ENCODE data around the gene CEP135.

Gene CEP135

GRCh38 chr4:55947912-55948725 lies 626 bp upstream of the CEP135 start:
- DNase-seq (ENCODE audit: low spot score) (no peak), ATAC-seq (ENCODE audit: low read depth) (peak; percentile 77)
- Histone ChIP-seq H3K27me3 (ENCODE audit: insufficient read depth, poor library complexity, severe bottlenecking) (no peaks in the 10 kb centered on the region), H3K4me3 (ENCODE audit: severe bottlenecking) (peak overlapping the region; percentile 77), H3K9me3 (ENCODE audit: severe bottlenecking) (no peaks in the 10 kb centered on the region), H3K27ac (ENCODE audit: poor library complexity, severe bottlenecking) (peak overlapping the region; percentile 97), H3K4me1 (ENCODE audit: insufficient read depth, poor library complexity, severe bottlenecking) (peaks cover 24% of the 10 kb centered on the region), H3K36me3 (ENCODE audit: low read depth) (peaks cover 18% of the 10 kb centered on the region)
- TF ChIP-seq, protein P1, sequence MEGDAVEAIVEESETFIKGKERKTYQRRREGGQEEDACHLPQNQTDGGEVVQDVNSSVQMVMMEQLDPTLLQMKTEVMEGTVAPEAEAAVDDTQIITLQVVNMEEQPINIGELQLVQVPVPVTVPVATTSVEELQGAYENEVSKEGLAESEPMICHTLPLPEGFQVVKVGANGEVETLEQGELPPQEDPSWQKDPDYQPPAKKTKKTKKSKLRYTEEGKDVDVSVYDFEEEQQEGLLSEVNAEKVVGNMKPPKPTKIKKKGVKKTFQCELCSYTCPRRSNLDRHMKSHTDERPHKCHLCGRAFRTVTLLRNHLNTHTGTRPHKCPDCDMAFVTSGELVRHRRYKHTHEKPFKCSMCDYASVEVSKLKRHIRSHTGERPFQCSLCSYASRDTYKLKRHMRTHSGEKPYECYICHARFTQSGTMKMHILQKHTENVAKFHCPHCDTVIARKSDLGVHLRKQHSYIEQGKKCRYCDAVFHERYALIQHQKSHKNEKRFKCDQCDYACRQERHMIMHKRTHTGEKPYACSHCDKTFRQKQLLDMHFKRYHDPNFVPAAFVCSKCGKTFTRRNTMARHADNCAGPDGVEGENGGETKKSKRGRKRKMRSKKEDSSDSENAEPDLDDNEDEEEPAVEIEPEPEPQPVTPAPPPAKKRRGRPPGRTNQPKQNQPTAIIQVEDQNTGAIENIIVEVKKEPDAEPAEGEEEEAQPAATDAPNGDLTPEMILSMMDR (IDR thresholded peaks at IDR 0.05; ENCODE audit: poor library complexity, severe bottlenecking): no peak

DNA sequence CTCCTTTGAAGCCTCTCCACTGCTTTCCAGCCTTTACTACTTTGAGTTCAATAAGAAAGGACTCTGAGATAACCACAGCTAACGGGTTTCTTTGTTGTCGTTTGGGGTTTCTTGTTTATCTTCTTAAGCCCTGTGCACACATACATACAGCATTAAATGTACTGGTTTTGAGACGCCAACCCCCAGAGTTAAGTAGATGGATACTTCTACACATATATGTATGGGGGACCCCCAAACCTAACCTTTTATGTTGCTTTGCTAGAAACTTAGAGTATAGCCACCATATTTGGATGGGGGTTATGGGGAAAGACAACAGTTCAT lies 697 bp downstream of the CEP135 start:
- Histone ChIP-seq H3K9me3 (ENCODE audit: severe bottlenecking) (no peaks in the 10 kb centered on the region), H3K27ac (ENCODE audit: poor library complexity, severe bottlenecking) (peak overlapping the region; percentile 97), H3K4me3 (ENCODE audit: severe bottlenecking) (peak overlapping the region; percentile 77), H3K4me1 (ENCODE audit: insufficient read depth, poor library complexity, severe bottlenecking) (peaks cover 24% of the 10 kb centered on the region), H3K27me3 (ENCODE audit: insufficient read depth, poor library complexity, severe bottlenecking) (no peaks in the 10 kb centered on the region), H3K36me3 (ENCODE audit: low read depth) (peaks cover 31% of the 10 kb centered on the region)
- TF ChIP-seq, protein P1 (IDR thresholded peaks at IDR 0.05; ENCODE audit: poor library complexity, severe bottlenecking): no peak
- DNase-seq (ENCODE audit: low spot score): no peak
- no peak for ATAC-seq (ENCODE audit: low read depth)

GRCh38 chr4:55951191-55951922 lies 2.6 kb downstream of the CEP135 start:
- Histone ChIP-seq H3K9me3 (ENCODE audit: severe bottlenecking) (no peaks in the 10 kb centered on the region), H3K27ac (ENCODE audit: poor library complexity, severe bottlenecking) (no peak overlapping the region), H3K4me1 (ENCODE audit: insufficient read depth, poor library complexity, severe bottlenecking) (peaks cover 24% of the 10 kb centered on the region), H3K36me3 (ENCODE audit: low read depth) (peaks cover 46% of the 10 kb centered on the region), H3K27me3 (ENCODE audit: insufficient read depth, poor library complexity, severe bottlenecking) (no peaks in the 10 kb centered on the region), H3K4me3 (ENCODE audit: severe bottlenecking) (no peak overlapping the region)
- ATAC-seq (ENCODE audit: low read depth) (no peak), DNase-seq (ENCODE audit: low spot score) (no peak)
- TF ChIP-seq, protein P1 (IDR thresholded peaks at IDR 0.05; ENCODE audit: poor library complexity, severe bottlenecking): no peak

- ATAC-seq (ENCODE audit: low read depth) (no peak), DNase-seq (ENCODE audit: low spot score) (no peak)
- peaks cover 8% of the 10 kb centered on the region for H3K4me1 ChIP-seq (ENCODE audit: insufficient read depth, poor library complexity, severe bottlenecking)
- H3K36me3 ChIP-seq (ENCODE audit: low read depth): peaks cover 81% of the 10 kb centered on the region
- H3K27ac ChIP-seq (ENCODE audit: poor library complexity, severe bottlenecking): no peak overlapping the region
- no peak overlapping the region for H3K4me3 ChIP-seq (ENCODE audit: severe bottlenecking)
- TF ChIP-seq, protein P1 (IDR thresholded peaks at IDR 0.05; ENCODE audit: poor library complexity, severe bottlenecking): no peak
- no peaks in the 10 kb centered on the region for H3K9me3 ChIP-seq (ENCODE audit: severe bottlenecking)
- H3K27me3 ChIP-seq (ENCODE audit: insufficient read depth, poor library complexity, severe bottlenecking): no peaks in the 10 kb centered on the region
Measured at GRCh38 chr4:55955710-55956109, 7.0 kb downstream of the CEP135 start.
